Stimulated activated CD4-positive, alpha-beta T cell treated with anti-CD3 and anti-CD28 coated beads, TNF-alpha, amount 100 ng/mL, for 48 hours (primary cell): ENCODE measurements around the gene TTLL11.

Experiments
- DNase-seq, 3 donors: peaks; one replicate each; pipeline ENCODE4 v3.0.0-alpha.2; 2020; ENCODE audit warnings: low read depth in 3 of 3

Gene TTLL11

DNA sequence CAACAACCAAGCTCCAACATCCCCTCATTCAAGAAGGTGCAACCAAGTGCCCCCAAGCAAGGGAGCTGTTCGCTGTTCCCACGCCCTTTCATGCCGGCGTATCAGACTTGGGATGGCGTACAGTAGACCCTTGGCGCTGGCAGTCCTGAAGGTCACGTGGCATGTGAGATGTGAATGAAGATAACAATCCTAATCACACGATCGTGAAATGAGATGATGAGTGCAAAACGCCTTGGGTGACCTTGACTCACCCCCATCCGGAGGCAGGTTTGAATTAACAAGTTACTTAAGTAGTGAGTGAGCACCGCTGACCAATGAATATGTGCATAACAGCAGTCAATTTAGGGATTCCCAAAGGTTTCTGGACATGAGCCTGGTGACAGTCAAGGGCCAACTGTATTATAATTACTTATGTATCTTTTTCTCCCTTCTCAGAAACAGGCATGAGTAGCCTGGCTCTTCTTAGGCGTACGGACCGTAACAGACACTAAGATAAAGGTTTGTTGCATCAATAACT, 150.2 kb downstream of the TTLL11 start:
- no peak for DNase-seq

DNA sequence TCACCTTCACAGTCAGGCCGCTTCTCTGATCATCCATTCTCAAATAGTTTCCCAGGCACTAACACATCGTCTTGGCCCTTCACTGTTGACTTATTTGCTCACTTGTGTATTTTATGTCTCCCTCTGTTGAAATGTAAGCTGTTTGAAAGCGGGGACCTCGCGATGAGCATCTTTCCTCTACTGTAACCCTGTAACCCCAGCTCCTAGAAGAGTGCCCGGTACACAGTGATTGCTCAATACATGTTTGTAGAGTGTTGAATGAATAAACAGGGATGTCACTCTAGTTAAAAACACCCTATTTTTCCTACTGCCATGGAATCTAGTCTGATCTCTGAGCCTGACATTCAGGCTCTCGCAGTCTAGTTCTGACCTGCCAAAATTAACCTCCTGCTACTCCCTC, 150.8 kb downstream of the TTLL11 start:
- DNase-seq, result no peak

DNA sequence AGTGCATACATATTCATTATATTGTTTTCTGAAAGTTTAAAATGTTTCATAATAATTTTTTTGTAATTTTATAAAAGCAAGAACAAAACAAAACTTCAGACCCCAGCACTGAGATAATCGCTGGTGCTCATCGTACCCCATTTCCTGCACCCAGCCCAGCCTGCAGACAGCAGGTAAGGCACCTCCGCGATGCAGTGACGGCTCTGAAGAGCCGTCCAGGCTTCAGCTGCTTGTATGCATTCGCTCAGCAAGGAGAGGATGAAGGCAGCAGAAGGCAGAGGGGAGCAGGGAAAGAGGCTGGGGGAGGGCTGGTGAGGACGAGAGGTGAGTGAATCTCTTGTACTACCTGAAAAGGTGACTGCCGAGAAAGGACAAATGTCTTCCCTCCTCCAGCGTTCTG, 153.5 kb downstream of the TTLL11 start:
- DNase-seq, result no peak

DNA sequence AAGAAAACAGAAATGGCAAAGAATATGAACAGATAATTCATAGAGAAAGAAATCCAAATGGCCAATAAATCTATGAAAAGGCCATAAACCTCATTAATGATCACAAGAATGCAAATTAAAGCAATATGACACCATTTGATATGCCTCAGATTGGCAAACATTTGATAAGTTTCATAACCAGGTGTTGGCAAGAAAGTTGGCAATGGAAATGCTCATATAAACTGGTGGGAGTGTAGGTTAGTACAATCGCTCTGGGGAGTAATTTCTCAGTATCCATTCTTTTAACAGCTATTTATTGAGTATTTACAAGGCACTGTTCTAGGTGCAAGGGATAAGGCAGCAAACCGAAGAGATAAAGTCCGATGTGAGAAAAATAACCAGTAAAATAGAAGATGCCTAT, 154.5 kb downstream of the TTLL11 start:
- no peak for DNase-seq

DNA sequence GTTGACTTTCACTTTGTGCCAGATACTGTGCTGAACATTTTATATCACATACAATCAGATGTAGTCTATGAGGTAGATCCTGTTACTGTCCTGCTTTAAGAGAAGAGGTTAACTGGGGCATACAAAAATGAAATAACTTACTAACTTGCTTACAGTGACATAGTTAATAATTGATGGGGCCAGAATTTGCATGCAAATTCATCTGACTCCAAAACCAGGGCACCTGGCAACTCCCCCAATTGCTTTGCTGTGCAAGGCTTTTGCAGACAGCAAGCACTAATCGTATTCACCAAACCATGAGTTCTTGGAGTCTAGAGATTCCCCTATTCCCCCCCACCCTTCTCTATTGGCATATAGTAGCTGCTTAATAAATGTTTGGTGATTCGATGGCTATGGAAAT, 155.9 kb downstream of the TTLL11 start:
- no peak for DNase-seq

DNA sequence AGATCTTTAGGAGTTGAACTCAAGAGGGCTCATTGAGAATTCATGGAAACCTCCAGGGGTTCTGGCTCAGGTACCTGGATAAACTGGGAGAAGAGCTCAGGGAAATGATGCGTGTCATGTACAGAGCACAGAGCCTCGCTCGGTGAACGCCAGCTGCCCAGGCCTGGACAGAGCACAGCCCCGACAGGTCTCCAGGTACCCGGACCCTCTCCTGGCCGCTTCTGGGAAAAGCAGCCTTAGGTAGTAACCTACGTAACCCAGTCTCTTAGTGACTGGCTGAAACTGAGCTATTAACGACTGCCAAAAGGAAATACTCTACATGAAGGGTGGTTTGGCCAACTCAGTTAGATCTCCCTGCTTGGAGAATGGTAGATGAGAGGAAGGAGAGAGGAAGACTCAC, 157.4 kb downstream of the TTLL11 start:
- no peak for DNase-seq

DNA sequence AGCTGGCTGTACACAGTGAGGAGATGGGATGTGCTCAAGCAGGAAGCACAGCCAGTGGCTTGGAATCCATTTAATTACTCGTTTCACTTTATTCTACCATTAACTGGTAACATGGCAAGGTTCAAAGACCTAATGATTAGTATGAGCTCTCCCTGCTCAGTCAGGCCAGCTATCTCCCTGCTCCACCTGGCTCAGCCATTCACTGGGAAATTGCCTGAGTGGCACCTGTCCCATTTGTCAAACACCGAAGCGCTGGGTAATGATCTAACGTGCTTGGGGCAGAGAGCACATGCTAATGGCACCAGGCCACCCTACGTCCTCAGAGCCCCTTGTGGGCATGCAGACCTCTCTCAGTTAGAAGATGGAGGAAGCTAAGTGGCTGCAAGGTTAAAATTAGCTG, 162.2 kb downstream of the TTLL11 start:
- DNase-seq, result no peak

DNA sequence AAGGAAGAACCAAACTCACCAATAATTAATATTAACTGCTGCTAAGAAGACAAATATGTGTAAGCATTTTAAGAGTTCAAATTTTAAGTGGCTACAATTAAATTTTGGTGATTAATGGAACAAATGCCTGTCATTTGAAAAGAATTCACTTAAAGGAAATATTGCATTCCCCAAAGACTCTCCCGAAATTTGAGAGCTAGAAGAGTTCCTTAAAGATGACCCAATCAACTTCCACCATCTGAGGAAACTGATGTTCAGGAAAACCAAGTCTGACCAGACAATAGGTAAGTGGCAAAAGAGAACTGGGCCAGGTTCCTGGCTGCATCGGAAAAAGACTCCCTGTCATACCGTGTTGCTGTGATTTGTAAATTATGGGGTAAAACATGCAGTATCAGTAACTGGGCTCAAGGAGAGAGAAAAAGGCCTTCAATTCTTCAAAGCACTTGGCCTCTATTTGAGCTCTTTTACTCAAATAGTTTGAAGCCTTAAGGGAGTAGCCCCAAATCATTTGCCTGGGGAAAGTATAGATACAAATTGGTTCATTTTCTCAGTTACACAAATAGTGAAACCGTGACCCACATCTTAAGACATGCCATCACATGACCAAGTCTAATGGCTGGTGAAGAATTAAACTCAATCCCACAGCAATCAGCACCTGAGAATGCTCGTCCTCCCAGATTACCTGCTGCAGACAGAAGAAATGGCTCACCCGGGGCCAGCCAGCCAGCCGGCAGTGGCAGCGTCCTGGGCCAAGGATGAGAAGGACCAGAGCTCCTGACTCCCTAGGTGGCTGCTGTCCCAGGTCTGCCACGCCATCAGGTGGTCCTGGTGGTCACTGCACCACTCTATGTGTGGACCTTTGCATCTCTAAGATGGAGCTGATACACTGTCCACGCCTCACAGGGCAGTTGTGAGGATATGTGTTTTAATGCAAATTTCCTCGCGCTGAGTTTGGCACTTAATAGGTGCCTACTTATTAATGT, 162.9 kb downstream of the TTLL11 start:
- DNase-seq, result no peak

DNA sequence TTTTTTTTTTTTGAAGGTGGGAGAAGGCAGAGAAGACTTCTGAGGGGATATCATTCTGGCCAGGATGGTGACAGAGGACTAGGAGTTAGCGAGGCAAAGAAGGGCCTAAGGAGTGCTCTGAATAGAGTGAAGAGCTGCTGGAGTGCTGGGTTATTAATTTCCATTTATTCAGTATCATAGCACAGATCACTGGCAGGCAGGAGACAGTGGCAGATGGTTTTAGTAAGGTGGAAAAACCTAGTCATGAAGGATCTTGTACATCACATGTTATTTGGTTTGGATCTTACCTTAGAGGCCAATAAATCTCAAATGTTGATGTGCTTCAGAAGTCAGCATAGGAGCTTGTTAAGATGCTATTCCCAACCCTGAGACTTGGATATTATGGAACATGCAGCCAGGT, 165.5 kb downstream of the TTLL11 start:
- no peak for DNase-seq

DNA sequence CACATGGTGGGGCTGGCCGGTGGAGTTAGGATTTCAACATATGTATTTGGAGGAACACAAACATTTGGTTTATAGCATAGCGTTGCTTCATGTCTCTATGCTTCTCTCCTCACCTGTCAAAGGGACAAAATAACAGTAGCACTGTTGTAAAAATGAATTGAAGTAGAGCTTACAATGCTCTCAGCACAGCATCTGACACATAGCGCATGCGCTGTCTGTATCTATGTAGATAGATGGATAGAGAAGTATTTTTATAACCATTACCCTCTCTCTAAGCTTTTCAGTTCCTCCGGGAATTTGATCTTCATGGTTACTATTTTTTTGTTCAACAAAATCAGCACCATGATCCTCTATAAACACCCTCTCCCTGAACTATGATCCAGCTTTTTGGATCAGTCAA, 166.0 kb downstream of the TTLL11 start:
- DNase-seq, result no peak

DNA sequence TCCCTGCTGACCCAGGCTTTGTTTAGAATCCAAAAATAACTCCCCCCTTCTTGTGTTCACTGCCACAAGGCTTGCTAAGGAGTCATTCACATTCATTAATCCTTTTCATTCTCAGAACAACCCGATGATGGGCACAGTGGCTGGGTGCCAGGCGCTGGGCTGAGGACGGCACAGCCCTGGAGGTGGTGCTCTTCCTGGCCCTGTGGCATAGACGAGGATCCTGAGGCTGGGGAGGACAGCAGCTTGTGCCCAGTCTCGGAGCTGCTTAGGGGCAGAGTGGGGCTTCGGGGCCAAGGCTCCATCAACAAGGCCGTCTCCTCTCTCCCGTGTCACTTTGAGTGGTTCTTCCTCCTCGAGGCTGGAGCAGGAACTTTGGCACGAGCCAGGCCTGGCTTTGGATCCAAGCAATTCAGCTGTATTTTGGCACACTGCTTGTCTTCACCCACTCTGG, 166.7 kb downstream of the TTLL11 start:
- no peak for DNase-seq

DNA sequence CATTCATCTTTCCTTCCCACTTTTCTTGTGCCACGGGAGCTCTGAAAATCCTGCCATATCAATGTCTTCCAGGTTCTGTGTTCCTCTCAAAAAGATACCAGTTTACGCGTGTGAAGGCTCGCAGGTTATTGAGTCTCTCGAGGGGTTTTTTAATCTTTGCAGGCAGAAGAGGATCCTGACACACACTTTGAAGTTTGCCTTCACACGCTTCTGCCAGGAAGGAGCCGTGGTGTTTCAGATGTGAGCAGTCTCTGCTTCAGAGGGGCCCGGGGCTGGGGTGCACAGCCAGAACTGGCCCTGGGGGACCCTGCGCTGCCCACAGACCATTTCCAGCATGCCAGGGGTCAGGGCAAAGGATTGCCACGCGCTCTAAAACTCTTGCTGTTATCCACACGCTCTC, 167.2 kb downstream of the TTLL11 start:
- DNase-seq, result no peak

DNA sequence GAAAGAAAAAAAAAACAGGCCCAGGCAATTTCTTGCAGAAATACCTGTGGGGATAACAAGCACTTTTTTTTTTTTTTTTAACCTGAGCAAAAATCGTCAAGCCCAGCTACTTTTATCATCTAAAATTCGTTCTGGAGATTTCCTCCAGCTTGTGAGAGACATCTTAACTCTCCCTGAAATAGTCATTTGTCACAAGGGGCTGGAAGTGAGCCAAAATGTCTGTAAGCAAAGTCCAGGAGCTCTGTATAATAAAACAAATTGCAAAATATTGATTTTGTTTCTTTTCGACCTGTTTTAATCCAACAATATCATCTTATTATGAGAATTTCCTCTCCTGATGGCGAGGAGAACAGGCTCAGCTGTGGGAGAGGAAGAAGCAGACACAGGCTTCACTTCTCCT, 168.4 kb downstream of the TTLL11 start:
- DNase-seq, result no peak

DNA sequence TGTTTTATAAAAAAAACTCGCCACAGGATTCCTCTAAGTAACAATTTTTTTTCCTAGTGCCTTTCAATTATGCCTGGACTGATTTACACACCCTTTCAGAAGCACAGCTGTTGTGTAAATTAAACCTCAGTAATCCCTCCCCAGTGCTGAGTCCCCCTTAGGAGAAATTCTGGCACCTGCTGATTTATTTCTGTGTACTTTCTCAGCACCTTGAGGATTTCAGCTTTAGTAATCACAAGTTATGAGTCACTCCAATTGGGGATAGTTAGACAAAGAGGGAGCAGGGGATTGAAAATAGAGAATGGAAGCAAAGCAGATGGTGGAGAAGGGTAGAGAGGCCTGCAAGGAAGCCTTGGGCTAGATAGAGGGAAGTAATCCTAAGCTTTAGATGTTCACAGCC, 171.7 kb downstream of the TTLL11 start:
- DNase-seq, result no peak

DNA sequence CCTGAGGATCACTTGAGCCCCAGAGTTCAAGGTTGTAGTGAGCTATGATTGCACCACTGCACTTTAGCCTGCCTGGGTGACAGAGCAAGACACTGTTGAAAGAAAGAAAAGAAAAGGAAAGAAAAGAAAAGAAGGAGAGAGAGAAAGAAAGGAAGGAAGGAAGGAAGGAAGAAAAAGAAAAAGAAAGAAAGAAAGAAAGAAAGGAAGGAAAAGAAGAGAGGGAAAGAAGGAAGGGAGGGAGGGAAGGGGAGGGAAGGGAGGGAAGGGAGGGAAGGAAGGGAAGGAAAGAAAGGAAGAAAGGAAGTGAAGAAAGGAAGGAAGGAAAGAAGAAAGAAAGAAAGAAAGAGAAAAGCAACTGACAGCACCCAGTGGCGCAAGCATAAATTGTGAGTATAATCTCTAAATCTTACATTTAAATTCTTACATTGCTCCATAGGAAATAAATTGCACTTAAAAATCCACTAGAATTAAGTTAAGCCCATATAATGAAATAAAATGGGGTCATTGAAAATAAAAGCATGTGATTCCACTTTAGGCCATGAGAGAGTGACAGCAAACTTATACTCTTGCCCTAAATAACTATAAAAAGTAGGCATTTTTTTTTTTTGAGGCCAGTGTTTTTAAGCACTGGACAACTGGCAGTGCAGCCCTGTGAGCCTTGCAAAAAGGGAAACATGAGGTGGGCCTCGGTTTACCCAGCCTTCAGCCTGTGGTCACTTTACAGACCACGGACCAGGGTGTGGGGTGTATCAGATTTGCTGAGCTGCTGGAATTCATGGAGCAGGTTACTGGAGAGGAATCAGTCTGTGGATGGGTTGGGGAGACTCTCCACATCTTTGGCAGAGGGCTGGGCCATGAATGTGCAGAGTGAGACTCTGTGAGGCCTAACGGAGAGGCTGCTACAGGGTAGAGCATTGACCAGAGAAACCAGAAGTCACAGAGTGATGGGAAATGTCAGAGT, 175.5 kb downstream of the TTLL11 start:
- no peak for DNase-seq

DNA sequence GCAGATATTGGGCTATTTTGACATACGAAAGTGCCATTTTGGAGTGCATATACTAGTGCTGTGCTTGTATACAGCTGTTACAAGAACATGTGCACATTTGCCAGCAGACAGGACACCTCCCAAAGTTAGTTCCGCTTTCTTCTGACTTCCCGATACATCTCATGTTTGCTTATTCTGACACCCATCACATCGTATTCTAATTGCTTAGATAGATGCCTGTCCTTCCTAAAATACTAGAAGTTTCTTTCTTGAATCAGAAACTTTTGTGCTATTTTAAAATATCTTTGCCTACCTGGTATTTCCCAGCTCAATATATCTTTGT, 177.8 kb downstream of the TTLL11 start:
- DNase-seq, result no peak

DNA sequence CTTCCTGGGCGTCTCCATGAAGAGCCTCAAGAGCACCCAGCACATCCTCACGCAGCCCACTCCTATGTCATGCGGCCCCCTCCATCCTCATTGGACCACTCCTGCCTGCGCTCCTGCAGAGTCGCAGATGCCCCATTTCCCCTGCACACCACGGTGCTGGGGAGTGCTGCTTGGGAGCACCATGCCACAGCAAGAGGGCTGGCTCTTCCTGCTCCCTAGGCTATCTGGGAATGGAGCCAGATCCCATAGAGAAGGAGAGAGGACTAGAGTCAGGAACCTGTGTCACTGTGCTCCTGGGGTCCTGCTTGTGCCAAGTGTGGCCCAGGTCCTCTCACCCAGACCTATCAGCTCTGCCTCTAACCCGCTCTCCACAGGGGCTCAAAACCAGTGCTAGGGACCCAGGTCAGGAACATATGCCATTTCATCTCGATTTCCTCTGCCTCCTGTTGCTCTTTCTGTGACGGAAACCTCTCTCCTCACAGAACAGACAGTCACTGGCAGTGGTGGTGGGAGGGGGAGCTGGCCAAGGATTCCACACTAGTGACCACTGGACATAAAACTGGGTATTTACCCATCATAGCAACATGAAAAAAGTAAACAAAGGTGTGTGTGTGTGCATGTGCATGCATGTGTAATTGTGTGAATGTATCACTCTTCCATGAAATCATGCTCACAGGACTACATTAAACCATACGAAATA, 178.4 kb downstream of the TTLL11 start:
- DNase-seq, result no peak

DNA sequence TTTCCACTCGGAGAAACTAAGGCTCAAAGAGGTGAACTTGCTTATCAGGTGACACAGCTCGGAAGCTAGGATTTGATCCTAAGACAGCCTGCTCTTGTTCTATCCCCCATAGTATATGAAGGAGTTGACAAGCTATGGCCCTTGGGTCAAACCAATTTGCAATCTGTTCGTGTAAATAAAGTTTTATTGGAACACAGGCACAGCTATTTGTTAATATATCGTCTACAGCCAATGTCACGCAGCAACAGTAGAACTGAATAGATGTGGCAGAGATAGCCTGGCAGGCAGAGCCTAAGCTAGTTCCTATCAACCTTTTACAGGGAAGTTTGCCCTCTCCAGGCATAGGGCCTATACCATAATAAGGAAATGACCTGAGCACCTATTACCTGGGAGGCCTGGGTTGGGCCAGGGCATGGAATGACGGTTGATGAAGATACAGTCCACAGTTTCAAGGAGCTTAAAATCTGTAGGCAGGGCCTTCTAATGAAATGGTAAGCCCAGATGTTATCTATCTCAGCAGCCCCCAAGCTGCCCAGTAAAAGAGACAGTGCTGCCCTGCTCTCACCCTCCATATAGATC, 179.0 kb downstream of the TTLL11 start:
- no peak for DNase-seq

DNA sequence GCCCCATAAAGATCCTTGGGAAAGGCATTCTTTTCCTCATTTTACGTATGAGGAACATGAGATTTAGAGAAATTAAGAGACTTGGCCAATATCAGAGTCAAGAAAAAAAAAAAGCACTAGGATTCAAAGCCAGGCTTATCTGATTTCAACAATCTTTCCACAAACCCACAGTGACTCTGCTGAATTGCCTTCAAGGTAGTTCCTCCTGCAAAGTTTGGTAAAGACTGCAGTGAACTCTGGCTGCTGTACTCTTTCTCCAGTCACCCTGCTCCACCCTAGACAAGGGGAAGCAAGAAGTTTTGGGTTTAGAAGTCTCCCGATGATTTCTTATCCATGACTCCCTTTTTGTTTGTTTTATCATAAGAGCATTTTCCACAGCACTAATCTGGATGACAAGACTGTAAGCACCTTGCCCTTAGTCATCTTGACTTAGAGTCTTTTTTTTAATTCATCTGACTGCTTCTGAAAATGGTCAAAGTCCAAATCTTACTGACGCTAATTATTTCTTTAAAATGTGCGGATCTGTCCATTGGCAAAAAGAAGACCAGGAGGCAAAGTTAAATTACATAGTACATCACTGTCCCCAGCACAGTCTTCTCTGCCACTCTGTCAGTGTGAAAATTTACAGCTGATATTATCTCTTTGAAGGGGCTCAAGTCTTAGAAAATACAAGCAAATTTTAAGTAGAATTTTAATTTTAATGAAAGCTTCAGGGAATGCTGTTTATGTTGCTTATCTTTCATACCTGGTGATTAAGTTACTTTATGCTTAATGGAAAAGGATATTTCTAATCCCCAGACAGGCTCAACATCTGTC, 180.1 kb downstream of the TTLL11 start:
- no peak for DNase-seq

DNA sequence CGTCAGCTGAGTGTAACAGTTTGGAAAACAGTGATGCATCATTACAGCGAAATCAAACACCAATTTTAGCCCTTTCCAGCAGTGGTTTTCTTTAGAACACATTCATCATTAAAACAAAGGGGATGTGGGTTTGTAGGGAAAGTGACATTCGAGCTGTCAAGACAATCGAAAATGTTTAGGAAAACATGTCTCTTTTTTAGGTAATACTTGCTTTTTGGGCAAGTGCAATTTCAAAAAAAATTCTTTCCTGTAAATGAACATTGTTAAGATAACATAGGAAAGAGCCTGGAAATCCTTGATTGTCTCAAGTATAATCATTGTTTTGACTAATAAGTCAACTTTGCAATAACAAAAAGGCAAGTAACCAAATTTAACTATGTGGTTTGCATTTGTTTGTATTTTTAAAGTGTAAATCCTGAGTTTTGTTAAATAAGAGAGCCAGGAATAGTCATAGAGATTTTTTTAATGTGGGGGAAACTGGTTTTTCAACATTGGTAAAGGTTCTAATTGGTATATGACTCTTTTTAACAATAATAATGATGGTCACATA, 182.5 kb downstream of the TTLL11 start:
- DNase-seq, result no peak
